CD4-positive, alpha-beta T cell treated with Interleukin-17A for 1 hour (primary cell): ENCODE results near the gene BEAN1.
"Not testable (repeated sequence)": the region's sequence is repeated elsewhere in the genome, so short reads cannot be mapped to it uniquely, and the experiment has no call there.

Source experiments
- DNase-seq: peaks from one replicate; pipeline ENCODE4 v3.0.0-alpha.2; 2020

Gene BEAN1

GRCh38 chr16:66489385-66489784 is 62.3 kb downstream of the BEAN1 start:
- DNase-seq = no peak

DNA sequence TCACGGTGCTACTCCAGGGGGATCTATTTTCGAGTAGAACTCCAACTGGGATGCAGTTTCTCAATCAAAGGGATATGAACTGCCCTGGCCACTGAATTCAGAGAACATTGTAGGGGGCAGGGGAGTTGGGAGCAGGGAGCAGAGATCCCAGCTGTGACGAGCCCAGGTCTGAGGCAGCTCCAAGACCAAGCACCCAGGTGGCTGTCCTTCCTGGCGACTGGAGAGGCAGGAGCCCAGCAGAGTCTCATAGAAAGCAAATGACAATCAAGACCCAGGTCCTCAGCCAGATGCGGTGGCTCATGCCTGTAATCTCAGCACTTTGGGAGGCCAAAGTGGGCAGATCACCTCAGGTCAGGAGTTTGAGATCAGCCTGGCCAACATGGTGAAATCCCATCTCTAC is 62.7 kb downstream of the BEAN1 start:
- no peak for DNase-seq

- DNase-seq = no peak
These were observed 64.0 kb downstream of the BEAN1 start for GRCh38 chr16:66490774-66491715.

DNA sequence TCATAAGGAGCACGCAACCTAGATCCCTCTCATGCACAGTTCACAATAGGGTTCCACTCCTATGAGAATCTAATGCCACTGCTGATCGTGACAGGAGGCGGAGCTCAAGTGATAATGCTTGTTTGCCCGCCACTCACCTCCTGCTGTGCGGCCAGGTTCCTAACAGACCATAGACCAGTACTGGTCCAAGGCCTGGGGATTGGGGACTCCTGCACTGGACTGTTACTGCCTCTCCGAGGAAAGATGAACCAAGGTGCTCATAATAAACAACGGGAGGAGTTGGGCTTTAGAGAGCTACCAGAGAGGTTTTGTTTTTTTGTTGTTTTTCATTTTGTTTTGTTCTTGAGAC is 64.6 kb downstream of the BEAN1 start:
- no peak for DNase-seq

GRCh38 chr16:66493490-66494401 is 66.7 kb downstream of the BEAN1 start:
- DNase-seq = no peak

- DNase-seq = no peak
These were observed 67.8 kb downstream of the BEAN1 start for GRCh38 chr16:66494916-66495315.

GRCh38 chr16:66495440-66495839 is 68.3 kb downstream of the BEAN1 start:
- no peak for DNase-seq

DNA sequence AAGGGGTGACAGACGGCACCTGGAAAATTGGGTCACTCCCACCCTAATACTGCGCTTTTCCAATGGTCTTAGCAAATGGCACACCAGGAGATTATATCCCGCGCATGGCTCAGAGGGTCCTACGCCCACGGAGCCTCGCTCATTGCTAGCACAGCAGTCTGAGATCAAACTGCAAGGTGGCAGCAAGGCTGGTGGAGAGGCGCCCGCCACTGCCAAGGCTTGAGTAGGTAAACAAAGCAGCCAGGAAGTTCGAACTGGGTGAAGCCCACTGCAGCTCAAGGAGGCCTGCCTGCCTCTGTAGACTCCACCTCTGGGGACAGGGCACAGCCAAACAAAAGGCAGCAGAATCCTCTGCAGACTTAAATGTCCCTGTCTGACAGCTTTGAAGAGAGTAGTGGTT is 69.1 kb downstream of the BEAN1 start:
- not testable (repeated sequence) for DNase-seq

DNA sequence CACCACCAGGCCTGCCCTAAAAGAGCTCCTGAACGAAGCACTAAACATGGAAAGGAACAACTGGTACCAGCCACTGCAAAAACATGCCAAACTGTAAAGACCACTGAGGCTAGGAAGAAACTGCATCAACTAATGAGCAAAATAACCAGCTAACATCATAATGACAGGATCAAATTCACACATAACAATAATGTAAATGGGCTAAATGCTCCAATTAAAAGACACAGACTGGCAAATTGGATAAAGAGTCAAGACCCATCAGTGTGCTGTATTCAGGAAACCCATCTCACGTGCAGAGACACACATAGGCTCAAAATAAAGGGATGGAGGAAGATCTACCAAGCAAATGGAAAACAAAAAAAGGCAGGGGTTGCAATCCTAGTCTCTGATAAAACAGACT is 70.8 kb downstream of the BEAN1 start:
- DNase-seq = not testable (repeated sequence)

DNA sequence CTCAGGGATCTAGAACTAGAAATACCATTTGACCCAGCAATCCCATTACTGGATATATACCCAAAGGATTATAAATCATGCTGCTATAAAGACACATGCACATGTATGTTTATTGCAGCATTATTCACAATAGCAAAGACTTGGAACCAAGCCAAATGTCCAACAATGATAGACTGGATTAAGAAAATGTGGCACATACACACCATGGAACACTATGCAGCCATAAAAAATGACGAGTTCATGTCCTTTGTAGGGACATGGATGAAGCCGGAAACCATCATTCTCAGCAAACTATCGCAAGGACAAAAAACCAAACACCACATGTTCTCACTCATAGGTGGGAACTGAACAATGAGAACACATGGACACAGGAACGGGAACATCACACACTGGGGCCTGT is 74.5 kb downstream of the BEAN1 start:
- not testable (repeated sequence) for DNase-seq

- DNase-seq = no peak
These were observed 75.2 kb downstream of the BEAN1 start for GRCh38 chr16:66502020-66502913.

- DNase-seq = no peak
These were observed 75.9 kb downstream of the BEAN1 start for GRCh38 chr16:66503030-66503429.

- DNase-seq = no peak
These were observed 76.5 kb downstream of the BEAN1 start for GRCh38 chr16:66503612-66504011.

DNA sequence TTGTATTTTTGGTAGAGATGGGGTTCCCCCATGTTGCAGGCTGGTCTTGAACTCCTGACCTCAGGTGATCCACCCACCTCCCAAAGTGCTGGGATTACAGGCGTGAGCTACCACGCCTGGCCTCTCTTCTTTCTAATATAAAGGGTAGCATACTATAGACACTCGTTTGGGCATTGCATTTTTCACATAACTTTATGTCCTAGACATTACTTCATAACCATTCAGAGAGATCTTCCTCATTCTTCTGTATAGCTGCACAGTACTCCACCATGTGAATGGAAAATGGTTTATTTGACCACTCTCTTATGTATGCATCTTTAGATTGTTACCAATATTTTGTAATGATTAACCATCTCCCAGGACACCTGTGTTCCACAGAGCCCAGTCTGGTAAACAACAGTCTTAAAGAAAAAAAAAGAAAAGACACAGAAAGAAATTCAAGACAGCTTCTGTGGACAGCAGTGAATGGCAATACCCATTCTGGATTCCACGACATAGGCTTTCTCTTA is 80.7 kb downstream of the BEAN1 start:
- DNase-seq = no peak

DNA sequence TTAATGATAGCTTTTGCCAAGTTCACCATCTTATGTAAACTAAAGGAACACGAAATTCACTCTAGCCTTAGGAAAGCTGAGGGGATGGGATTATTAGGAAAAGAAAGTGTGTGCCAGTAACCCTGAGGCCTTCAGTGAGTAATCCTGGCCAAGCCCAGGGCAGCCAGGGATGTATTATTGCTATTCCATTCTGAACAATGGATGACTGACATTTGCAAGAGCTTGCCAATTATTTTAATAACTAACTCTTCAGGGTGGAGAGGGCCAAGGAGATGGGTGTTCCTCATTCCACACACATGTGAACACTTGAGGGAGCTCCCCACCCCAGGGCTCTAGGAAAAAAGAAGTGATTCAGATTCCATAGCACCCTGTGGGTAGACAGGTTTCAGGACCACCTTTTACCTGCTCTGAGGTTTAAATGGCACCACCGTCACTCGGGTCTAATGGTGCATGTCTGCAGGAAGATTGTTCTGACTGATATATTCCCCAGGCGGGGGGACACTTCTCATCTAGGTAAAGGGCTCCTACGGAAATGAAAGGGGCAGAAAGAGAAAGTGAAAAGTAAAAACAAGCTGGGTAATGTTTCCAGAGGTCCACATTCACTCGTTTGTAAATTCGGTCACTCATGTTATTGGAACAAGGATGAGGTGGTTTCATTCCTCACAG is 81.3 kb downstream of the BEAN1 start:
- DNase-seq = no peak

GRCh38 chr16:66508914-66509496 is 81.9 kb downstream of the BEAN1 start:
- no peak for DNase-seq

DNA sequence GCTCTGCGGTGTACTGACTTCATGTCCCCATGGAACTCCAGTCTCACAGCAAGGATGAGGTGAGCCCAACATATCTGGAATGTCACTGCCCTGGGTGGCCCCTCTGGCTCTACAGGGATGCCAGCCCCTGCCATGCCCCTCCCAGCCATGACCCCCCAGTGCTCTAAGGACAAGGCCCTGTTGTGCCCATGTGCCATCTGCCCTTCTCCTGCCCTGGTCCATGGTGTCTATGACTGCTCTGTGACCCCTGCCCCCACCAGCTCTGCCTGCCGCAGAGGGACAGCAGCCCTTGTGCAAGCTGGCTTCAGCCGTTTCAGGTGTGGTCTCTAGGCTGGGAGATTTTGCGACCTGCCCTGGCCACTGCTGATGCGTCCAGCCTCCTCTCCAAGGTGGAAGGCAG is 82.5 kb downstream of the BEAN1 start:
- DNase-seq = no peak

GRCh38 chr16:66510298-66510697 is 83.2 kb downstream of the BEAN1 start:
- DNase-seq = no peak

DNA sequence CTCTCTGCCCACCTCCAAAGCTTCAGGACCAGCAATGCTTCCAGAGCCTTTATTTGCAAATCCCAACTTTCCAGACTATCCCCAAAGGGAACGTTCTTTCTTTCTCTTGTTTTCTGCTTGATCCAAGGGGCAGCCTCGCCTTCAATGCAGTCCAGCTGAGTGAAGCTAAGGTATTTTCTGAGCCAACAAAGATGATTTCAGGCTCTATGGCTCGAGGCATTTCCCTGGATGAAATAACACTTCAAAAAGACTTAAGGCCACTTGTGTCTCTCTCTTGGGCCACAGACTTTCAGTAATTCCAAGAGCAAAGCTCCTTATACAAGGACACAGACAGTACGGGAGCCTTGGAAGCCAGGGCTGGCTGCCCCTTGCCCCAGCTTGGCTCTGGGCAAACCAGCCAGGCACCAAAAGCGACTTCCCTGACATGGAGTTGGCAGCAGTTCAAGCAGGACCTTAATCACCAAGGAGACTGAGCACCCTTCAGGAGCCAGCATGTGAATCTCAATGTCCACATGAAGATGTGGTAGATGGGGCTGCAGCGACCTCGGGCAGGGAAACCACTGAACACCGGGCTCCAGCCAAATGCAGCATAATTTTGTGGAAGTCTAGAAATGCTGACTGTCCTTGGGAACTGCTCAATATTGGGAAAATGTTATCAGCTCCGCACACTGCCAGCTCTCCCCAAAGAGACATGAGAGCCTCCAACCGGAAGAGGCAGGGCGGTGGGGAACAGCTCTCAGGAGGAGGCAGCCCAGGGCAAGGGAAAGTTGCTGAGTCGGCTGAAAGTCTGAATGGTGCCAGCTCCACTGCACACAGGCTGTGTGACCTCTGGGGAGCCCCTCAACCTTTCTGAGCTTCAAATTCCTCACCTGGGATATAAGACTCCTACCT is 83.9 kb downstream of the BEAN1 start:
- no peak for DNase-seq

GRCh38 chr16:66511602-66512271 is 84.6 kb downstream of the BEAN1 start:
- no peak for DNase-seq
